Adrenal gland (tissue), 12 donors: ENCODE data around the gene IL11RA. TPM values are rescaled to one million over a fixed set of nuclear protein-coding genes. Genes with fewer than 3 reads are reported as not detected.
A peak's percentile ranks its signal among the peaks of the same experiment; 100 is the strongest.

Source experiments
- DNase-seq, 7 donors: peaks; one replicate each; pipeline ENCODE4 v3.0.0-alpha.2; 2019 to 2020
- H3K27ac ChIP-seq, 5 donors: fragments of 200-600 bp; sonication (generic) in 4 of 5; 1 replicate in 3 of 5; 2 replicates in 2 of 5; pipeline versions ENCODE4 v1.5.1 to v1.8.0; 2016 to 2020; ENCODE audit warnings: mild to moderate bottlenecking in 1 of 5
- H3K27me3 ChIP-seq: fragments of 200-600 bp; 2 replicates; pipeline ENCODE4 v1.8.0; 2021
- H3K36me3 ChIP-seq, 2 donors: fragments of 200-600 bp; replicated peaks in 1 of 2; 1 replicate in 1 of 2; 2 replicates in 1 of 2; pipeline versions ENCODE4 v1.5.1 to v1.8.0; 2018 to 2022
- H3K4me1 ChIP-seq, 2 donors: fragments of 200-600 bp; replicated peaks in 1 of 2; 1 replicate in 1 of 2; 2 replicates in 1 of 2; pipeline versions ENCODE4 v1.5.1 to v1.8.0; 2018 to 2021
- H3K4me3 ChIP-seq, 4 donors: fragments of 200-600 bp; sonication (generic) in 3 of 4; one replicate each; pipeline ENCODE4 v1.5.1; 2016 to 2018
- H3K9me3 ChIP-seq, 3 donors: fragments of 200-600 bp; sonication (generic) in 1 of 3; replicated peaks in 1 of 3; 1 replicate in 2 of 3; 2 replicates in 1 of 3; pipeline versions ENCODE4 v1.5.1 to v1.8.0; 2016 to 2021
- CTCF ChIP-seq, 6 experiments: fragments of 450-650 bp in 4 of 6; fragments of 200-600 bp in 2 of 6; sonication (generic) in 1 of 6; IDR thresholded peaks; 1 replicate in 5 of 6; 2 replicates in 1 of 6; pipeline versions ENCODE4 v1.5.1 to v1.8.0; 2016 to 2021; ENCODE audit warnings: antibody characterized with exemption in 6 of 6, mild to moderate bottlenecking in 2 of 6, moderate library complexity in 1 of 6
- POLR2A ChIP-seq, 2 donors: fragments of 450-650 bp; IDR thresholded peaks; one replicate each; pipeline ENCODE4 v1.6.1; 2017; ENCODE audit warnings: antibody characterized with exemption in 2 of 2, mild to moderate bottlenecking in 2 of 2, moderate library complexity in 1 of 2
- WGBS, 4 donors: extraction: QIAGEN DNeasy Blood & Tissue Kit in 2 of 4; methylation state at CpG; one replicate each; pipeline versions ENCODE4 v1.1.5 to v1.1.7; 2013 to 2017; 5-methylcytosine and 5-hydroxymethylcytosine counted together
- intact Hi-C, 2 donors: fragments of 100-400 bp; cut with DNase I; formaldehyde crosslinking; loops; one replicate each; pipeline versions ENCODE4 v1.14.1 to v1.15.0; 2022 to 2023
- polyA plus RNA-seq, 3 donors: library from polyadenylated mRNA; stranded (reverse); fragments of 200-250 nt in 2 of 3; fragments of 350-450 nt in 1 of 3; fragmentation: Illumina TruSeq in 1 of 3; extraction: RNeasy Lipid Tissue Mini Kit (QIAGEN cat#74804) in 1 of 3; gene quantifications; one replicate each; pipeline ENCODE4 v1.2.3, GENCODE V29; 2013 to 2014
- total RNA-seq, 9 donors: library from RNA; depleted of rRNA in 4 of 9; stranded (reverse); fragments of >200 nt in 4 of 9; fragments of 120-200 nt in 1 of 9; fragmentation: NEBNext Ultra II Directional in 1 of 9; extraction: Animal tissue kit (Norgen Biotek cat#: 25700) in 1 of 9; gene quantifications; one replicate each; pipeline versions ENCODE4 v1.1.0 to v1.2.4, GENCODE V29; 2013 to 2023
- donor health status: healthy with polysubstance abuse.
- donor health status: Bipolar disorder and iron deficiency.
- donor health status: DM: yes; HTN: yes; CAD: no.
- donor health status: DM: no; HTN: no; CAD: no.
- donor health status: DM: no; HTN: no; CAD: no.
- donor health status: DM: yes; HTN: yes; CAD: no.

IL11RA gene
- total and polyA plus RNA-seq, 12 donors, result 5.2 to 53.7 (median 15.7) TPM

GRCh38 chr9:34653151-34654072, 1.4 kb downstream of the IL11RA start:
- peaks cover 27 to 39% of the 10 kb centered on the region in 2 donors for H3K4me1 ChIP-seq
- no peak overlapping the region for H3K4me3 ChIP-seq
- H3K27ac ChIP-seq, result peak overlapping the region in 2 of 5 donors; percentile 73 to 87
- intact Hi-C loops, result loop anchor here in 1 of 2 donors (10.0 kb wide), 1 partner anchor 51 kb away; no protein-coding TSS in a partner anchor
- peaks cover 0 to 24% of the 10 kb centered on the region in 2 donors for H3K36me3 ChIP-seq
- H3K27me3 ChIP-seq, result no peaks in the 10 kb centered on the region
- H3K9me3 ChIP-seq, result no peaks in the 10 kb centered on the region
- no peak for TF ChIP-seq CTCF (IDR thresholded peaks at IDR 0.05)
- DNase-seq, result no peak
- WGBS, 4 donors, result 52 to 67% (median 60%) methylated on average over 9 to 11 of the region's 11 CpGs

- Histone ChIP-seq H3K4me1 (peaks cover 27 to 39% of the 10 kb centered on the region in 2 donors), H3K4me3 (no peak overlapping the region), H3K27ac (peak overlapping the region in 2 of 5 donors; percentile 34 to 87), H3K27me3 (no peaks in the 10 kb centered on the region), H3K9me3 (no peaks in the 10 kb centered on the region), H3K36me3 (peaks cover 0 to 13% of the 10 kb centered on the region in 2 donors)
- intact Hi-C loops, result loop anchor here in 1 of 2 donors (10.0 kb wide), 1 partner anchor 50 kb away; no protein-coding TSS in a partner anchor
- peak in 4 of 7 donors; percentile 50 to 71 (median 54) for DNase-seq
- TF ChIP-seq CTCF (IDR thresholded peaks at IDR 0.05) (no peak), POLR2A (IDR thresholded peaks at IDR 0.05) (no peak)
- 36 to 41% (median 38%) methylated on average over 5 to 11 of the region's 11 CpGs for WGBS, 4 donors
Observed at GRCh38 chr9:34654323-34655051, 2.5 kb downstream of the IL11RA start.

- peaks cover 0 to 4% of the 10 kb centered on the region in 2 donors for H3K36me3 ChIP-seq
- no peaks in the 10 kb centered on the region for H3K9me3 ChIP-seq
- no peak for TF ChIP-seq POLR2A (IDR thresholded peaks at IDR 0.05)
- H3K4me3 ChIP-seq, result no peak overlapping the region
- intact Hi-C loops, result loop anchor here in 1 of 2 donors (10.0 kb wide), 1 partner anchor 49 kb away; no protein-coding TSS in a partner anchor
- DNase-seq, result no peak
- H3K4me1 ChIP-seq, result peaks cover 27 to 39% of the 10 kb centered on the region in 2 donors
- H3K27ac ChIP-seq, result no peak overlapping the region
- 74 to 84% (median 81%) methylated on average over 5 of the region's 5 CpGs for WGBS, 4 donors
- no peaks in the 10 kb centered on the region for H3K27me3 ChIP-seq
Observed at GRCh38 chr9:34655394-34655793, 3.4 kb downstream of the IL11RA start.

- DNase-seq, result no peak
- Histone ChIP-seq H3K27ac (no peak overlapping the region), H3K27me3 (no peaks in the 10 kb centered on the region), H3K36me3 (no peaks in the 10 kb centered on the region), H3K9me3 (no peaks in the 10 kb centered on the region), H3K4me1 (peaks cover 15 to 23% of the 10 kb centered on the region in 2 donors), H3K4me3 (no peak overlapping the region)
- no peak for TF ChIP-seq CTCF (IDR thresholded peaks at IDR 0.05)
- TF ChIP-seq POLR2A (IDR thresholded peaks at IDR 0.05), result no peak
- 92 to 100% (median 94%) methylated on average over 3 to 5 of the region's 5 CpGs for WGBS, 4 donors
- intact Hi-C loops, result loop anchor here in 1 of 2 donors (10.0 kb wide), 1 partner anchor 48 kb away; no protein-coding TSS in a partner anchor
Observed at GRCh38 chr9:34656992-34657391, 5.0 kb downstream of the IL11RA start.
